ENCODE measurements around the gene GALNT17. TPM values are rescaled to one million over a fixed set of nuclear protein-coding genes. Genes with fewer than 3 reads are reported as not detected.

The GALNT17 gene
- total RNA-seq, 1 donor from 2014 or later: 1.7 TPM

- DNase-seq (ENCODE audit: low spot score): no peak
Observed at GRCh38 chr7:71504697-71505441, 372.9 kb downstream of the GALNT17 start.

GRCh38 chr7:71506822-71507221, 374.9 kb downstream of the GALNT17 start:
- no peak for DNase-seq (ENCODE audit: low spot score)

- DNase-seq (ENCODE audit: low spot score): no peak
Observed at GRCh38 chr7:71507680-71508602, 376.0 kb downstream of the GALNT17 start.

- no peak for DNase-seq (ENCODE audit: low spot score)
Observed at GRCh38 chr7:71509381-71509780, 377.4 kb downstream of the GALNT17 start.

GRCh38 chr7:71511361-71511807, 379.4 kb downstream of the GALNT17 start:
- DNase-seq (ENCODE audit: low spot score): no peak

GRCh38 chr7:71517940-71518699, 386.2 kb downstream of the GALNT17 start:
- no peak for DNase-seq (ENCODE audit: low spot score)

GRCh38 chr7:71518880-71519279, 386.9 kb downstream of the GALNT17 start:
- DNase-seq (ENCODE audit: low spot score): no peak

GRCh38 chr7:71521506-71521905, 389.6 kb downstream of the GALNT17 start:
- peak; percentile 11 for DNase-seq (ENCODE audit: low spot score)

- no peak for DNase-seq (ENCODE audit: low spot score)
Observed at GRCh38 chr7:71526106-71526505, 394.2 kb downstream of the GALNT17 start.

GRCh38 chr7:71527213-71527612, 395.3 kb downstream of the GALNT17 start:
- DNase-seq (ENCODE audit: low spot score): no peak

GRCh38 chr7:71535616-71536015, 403.7 kb downstream of the GALNT17 start:
- no peak for DNase-seq (ENCODE audit: low spot score)

- no peak for DNase-seq (ENCODE audit: low spot score)
Observed at GRCh38 chr7:71538210-71538609, 406.3 kb downstream of the GALNT17 start.

- no peak for DNase-seq (ENCODE audit: low spot score)
Observed at GRCh38 chr7:71539615-71540014, 407.7 kb downstream of the GALNT17 start.

- DNase-seq (ENCODE audit: low spot score): no peak
Observed at GRCh38 chr7:71541707-71542353, 409.9 kb downstream of the GALNT17 start.

GRCh38 chr7:71543396-71543795, 411.5 kb downstream of the GALNT17 start:
- no peak for DNase-seq (ENCODE audit: low spot score)

- DNase-seq (ENCODE audit: low spot score): no peak
Observed at GRCh38 chr7:71544816-71545215, 412.9 kb downstream of the GALNT17 start.

- no peak for DNase-seq (ENCODE audit: low spot score)
Observed at GRCh38 chr7:71547426-71547825, 415.5 kb downstream of the GALNT17 start.

GRCh38 chr7:71548746-71549145, 416.8 kb downstream of the GALNT17 start:
- no peak for DNase-seq (ENCODE audit: low spot score)

GRCh38 chr7:71553306-71553705, 421.4 kb downstream of the GALNT17 start:
- DNase-seq (ENCODE audit: low spot score): no peak

- no peak for DNase-seq (ENCODE audit: low spot score)
Observed at GRCh38 chr7:71555758-71556157, 423.8 kb downstream of the GALNT17 start.

GRCh38 chr7:71558806-71559613, 427.1 kb downstream of the GALNT17 start:
- DNase-seq (ENCODE audit: low spot score): no peak
